ENCODE measurements around the gene MMP23B. TPM values are rescaled to one million over a fixed set of nuclear protein-coding genes. Genes with fewer than 3 reads are reported as not detected.

The MMP23B gene
- total RNA-seq (ENCODE audit: low replicate concordance), result 4.2 and 4.7 TPM in 2 replicates

DNA sequence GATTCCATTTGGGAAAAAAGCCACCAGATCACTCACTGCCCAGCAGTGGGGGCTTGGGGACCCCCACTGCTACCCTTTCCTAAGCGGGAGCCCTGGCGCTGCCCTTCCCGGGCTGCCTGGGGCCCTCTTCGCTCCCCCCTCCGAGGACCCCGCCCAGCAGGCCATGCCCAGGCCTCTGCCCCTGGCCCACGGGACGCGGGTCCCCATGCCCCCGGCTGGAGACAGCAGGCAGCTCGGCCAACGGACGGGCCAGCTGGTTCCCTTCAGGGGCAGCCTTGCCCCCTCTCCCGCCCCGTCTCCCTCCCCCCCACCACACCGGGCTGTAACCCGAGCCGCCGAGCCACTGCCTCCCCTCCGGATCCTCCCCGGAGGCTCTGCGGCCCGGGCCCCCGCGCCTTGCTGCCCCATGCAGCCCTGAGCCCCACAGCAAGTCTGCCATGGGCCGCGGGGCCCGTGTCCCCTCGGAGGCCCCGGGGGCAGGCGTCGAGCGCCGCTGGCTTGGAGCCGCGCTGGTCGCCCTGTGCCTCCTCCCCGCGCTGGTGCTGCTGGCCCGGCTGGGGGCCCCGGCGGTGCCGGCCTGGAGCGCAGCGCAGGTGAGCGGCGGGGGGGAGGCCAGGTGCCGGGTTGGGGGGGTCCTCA, at the start of gene MMP23B:
TSS of gene MMP23B (plus strand) at position 392 of the 639 bp plus-strand sequence. CDS start at position 438, 46 bp downstream.
- H3K27me3 Mint-ChIP-seq (ENCODE audit: insufficient read depth, low read depth), result peaks cover 6% of the 10 kb centered on the region
- H3K4me3 Mint-ChIP-seq, result peak within 1 kb of the TSS; percentile 33
- Histone ChIP-seq H4K20me1 (ENCODE audit: low read depth) (peaks cover 14% of the 10 kb centered on the region), H3K36me3 (no peaks in the 10 kb centered on the region), H3K4me3 (peak within 1 kb of the TSS; percentile 45), H3K27me3 (peaks cover 38% of the 10 kb centered on the region), H3K9ac (no peak within 1 kb of the TSS), H3K79me2 (ENCODE audit: low read depth) (no peaks in the 10 kb centered on the region), H3K4me1 (peaks cover 4% of the 10 kb centered on the region), H3K27ac (no peak within 1 kb of the TSS), H3K4me2 (peak within 1 kb of the TSS; percentile 80), H2AFZ (replicated peaks) (no peak within 1 kb of the TSS), H3K9me3 (ENCODE audit: low read depth) (no peaks in the 10 kb centered on the region), H3F3A (ENCODE audit: low read depth) (peaks cover 4% of the 10 kb centered on the region)
- no peak within 1 kb of the TSS for H3K27ac Mint-ChIP-seq
- peaks cover 2% of the 10 kb centered on the region for H3K4me1 Mint-ChIP-seq
- H3K36me3 Mint-ChIP-seq, result peaks cover 2% of the 10 kb centered on the region
- DNase-seq (ENCODE audit: low spot score), result peak; percentile 78
- H3K9me3 Mint-ChIP-seq, result no peaks in the 10 kb centered on the region
- TF ChIP-seq CTCF (IDR thresholded peaks at IDR 0.05), result no peak
- TF ChIP-seq EZH2 (IDR thresholded peaks at IDR 0.05), result peak; percentile 58
- TF ChIP-seq EZH2phosphoT487 (IDR thresholded peaks at IDR 0.05), result peak; percentile 65

DNA sequence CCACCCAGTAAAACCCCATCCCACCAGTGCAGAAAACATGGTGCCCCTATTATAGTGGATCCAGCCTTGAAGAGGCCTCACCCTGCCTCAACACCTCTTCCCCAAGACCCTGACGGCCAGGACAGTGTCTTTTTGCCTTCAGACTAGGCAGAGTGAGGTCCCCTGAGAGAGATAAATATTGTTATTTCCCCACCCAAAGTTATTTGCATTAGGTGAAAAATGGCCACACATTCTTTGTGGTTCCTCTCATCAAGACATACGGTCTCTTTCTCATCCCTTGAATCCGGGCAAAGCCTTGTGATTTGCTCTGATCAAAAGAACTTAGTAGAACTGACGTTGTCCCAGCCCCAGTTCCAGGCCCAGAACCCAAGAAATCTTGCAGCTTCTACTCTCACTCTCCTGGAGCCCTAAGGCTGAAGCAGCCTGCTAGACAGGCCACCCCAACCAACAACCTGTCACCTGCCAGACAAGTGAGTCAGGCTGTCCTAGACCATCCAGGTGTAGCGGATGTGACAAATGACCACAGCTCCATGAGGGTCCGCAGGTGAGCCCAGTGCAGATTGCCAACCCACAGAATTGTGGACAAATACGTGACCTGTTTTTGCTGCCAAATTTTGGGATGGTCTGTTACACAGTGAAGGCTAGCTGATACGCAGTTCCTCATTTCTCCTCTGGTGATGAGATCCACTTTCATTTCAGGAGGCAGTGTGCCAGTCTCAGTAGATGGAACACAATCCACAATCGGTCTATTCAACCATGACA, 49.2 kb upstream of the MMP23B start:
- Histone ChIP-seq H3K4me2 (no peak overlapping the region), H3K4me1 (no peaks in the 10 kb centered on the region), H3K4me3 (no peak overlapping the region), H3F3A (ENCODE audit: low read depth) (no peaks in the 10 kb centered on the region), H3K36me3 (no peaks in the 10 kb centered on the region), H3K9me3 (ENCODE audit: low read depth) (no peaks in the 10 kb centered on the region), H3K27ac (no peak overlapping the region), H3K9ac (no peak overlapping the region), H4K20me1 (ENCODE audit: low read depth) (no peaks in the 10 kb centered on the region), H3K79me2 (ENCODE audit: low read depth) (no peaks in the 10 kb centered on the region), H3K27me3 (peaks cover 77% of the 10 kb centered on the region), H2AFZ (replicated peaks) (no peak overlapping the region)
- Mint-ChIP-seq H3K27me3 (ENCODE audit: insufficient read depth, low read depth) (peaks cover 16% of the 10 kb centered on the region), H3K4me3 (no peak overlapping the region), H3K9me3 (no peaks in the 10 kb centered on the region), H3K4me1 (peaks cover 4% of the 10 kb centered on the region), H3K27ac (no peak overlapping the region), H3K36me3 (no peaks in the 10 kb centered on the region)
- DNase-seq (ENCODE audit: low spot score), result no peak
- TF ChIP-seq CTCF (IDR thresholded peaks at IDR 0.05), result no peak
- no peak for TF ChIP-seq EZH2phosphoT487 (IDR thresholded peaks at IDR 0.05)
- no peak for TF ChIP-seq EZH2 (IDR thresholded peaks at IDR 0.05)

DNA sequence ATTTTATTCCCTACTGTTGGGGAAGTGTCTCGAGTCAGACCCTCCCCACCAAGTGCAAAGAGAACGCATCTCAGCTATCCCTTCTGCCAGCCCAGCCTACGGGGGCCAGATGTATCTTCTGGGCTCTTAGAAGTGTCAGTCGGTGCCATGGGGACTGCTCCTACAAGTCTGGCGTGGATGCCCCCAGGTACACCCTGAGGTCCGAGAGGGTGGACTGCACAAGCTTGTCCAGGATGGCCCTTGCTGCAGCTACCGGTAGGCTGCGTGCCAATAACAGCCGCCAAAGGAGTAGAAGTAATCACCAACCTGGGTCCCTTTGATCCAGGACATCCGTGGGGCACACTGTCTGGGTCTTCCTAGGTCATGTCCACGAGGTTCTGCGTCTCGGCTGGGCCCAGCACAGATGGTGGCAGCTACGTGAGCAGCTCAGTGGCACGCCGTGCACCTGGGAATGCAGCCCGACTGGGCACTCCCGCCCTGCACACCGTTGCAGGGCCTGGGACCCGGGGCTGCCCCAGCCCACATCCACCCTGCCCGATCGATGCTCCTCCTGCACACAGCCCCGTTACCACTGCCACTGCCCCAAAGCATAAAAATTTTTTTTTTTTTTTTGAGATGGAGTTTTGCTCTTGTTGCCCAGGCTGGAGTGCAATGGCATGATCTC, 48.5 kb upstream of the MMP23B start:
- H3K9ac ChIP-seq, result no peak overlapping the region
- no peak overlapping the region for H3K4me3 ChIP-seq
- no peak overlapping the region for H3K27ac ChIP-seq
- no peaks in the 10 kb centered on the region for H3F3A ChIP-seq (ENCODE audit: low read depth)
- H3K4me2 ChIP-seq, result no peak overlapping the region
- H3K27me3 Mint-ChIP-seq (ENCODE audit: insufficient read depth, low read depth), result peaks cover 16% of the 10 kb centered on the region
- no peaks in the 10 kb centered on the region for H3K9me3 ChIP-seq (ENCODE audit: low read depth)
- no peaks in the 10 kb centered on the region for H3K36me3 Mint-ChIP-seq
- H3K79me2 ChIP-seq (ENCODE audit: low read depth), result no peaks in the 10 kb centered on the region
- DNase-seq (ENCODE audit: low spot score), result no peak
- peaks cover 76% of the 10 kb centered on the region for H3K27me3 ChIP-seq
- no peaks in the 10 kb centered on the region for H3K36me3 ChIP-seq
- H3K4me1 Mint-ChIP-seq, result peaks cover 4% of the 10 kb centered on the region
- H3K27ac Mint-ChIP-seq, result peak overlapping the region; percentile 29
- H2AFZ ChIP-seq (replicated peaks), result no peak overlapping the region
- no peaks in the 10 kb centered on the region for H3K4me1 ChIP-seq
- H3K4me3 Mint-ChIP-seq, result no peak overlapping the region
- peaks cover under 1% of the 10 kb centered on the region for H3K9me3 Mint-ChIP-seq
- no peak for TF ChIP-seq CTCF (IDR thresholded peaks at IDR 0.05)
- TF ChIP-seq EZH2phosphoT487 (IDR thresholded peaks at IDR 0.05), result no peak
- no peak for TF ChIP-seq EZH2 (IDR thresholded peaks at IDR 0.05)
- H4K20me1 ChIP-seq (ENCODE audit: low read depth), result no peaks in the 10 kb centered on the region
